GM21423 (cell line): ENCODE results near the gene RAB8A.

Experiments
- ATAC-seq: cut with Tn5 transposase; IDR thresholded peaks from one replicate; pipeline ENCODE4 v1.9.1; 2021; ENCODE audit warnings: mild to moderate bottlenecking, moderate library complexity; ENCODE audit not compliant: unreplicated experiment

RAB8A gene

GRCh38 chr19:16136185-16136999 is 24.7 kb downstream of the RAB8A start:
- no peak for ATAC-seq

GRCh38 chr19:16139752-16140151 is 28.1 kb downstream of the RAB8A start:
- ATAC-seq: no peak

- ATAC-seq: peak; percentile 44
Observed at GRCh38 chr19:16141043-16141442, 29.4 kb downstream of the RAB8A start.

GRCh38 chr19:16142032-16142580 is 30.4 kb downstream of the RAB8A start:
- no peak for ATAC-seq

- ATAC-seq: peak; percentile 56
Observed at GRCh38 chr19:16143399-16144215, 31.9 kb downstream of the RAB8A start, which contains the start of gene HSH2D. Gene HSH2D (plus strand): TSS chr19:16143685. CDS start chr19:16148751, 5,066 bp downstream.

- no peak for ATAC-seq
Observed at GRCh38 chr19:16144216-16144581, 32.5 kb downstream of the RAB8A start.

GRCh38 chr19:16146112-16146511 is 34.4 kb downstream of the RAB8A start:
- no peak for ATAC-seq

GRCh38 chr19:16148443-16149229 is 36.9 kb downstream of the RAB8A start:
- no peak for ATAC-seq

- ATAC-seq: no peak
Observed at GRCh38 chr19:16153582-16154336, 42.1 kb downstream of the RAB8A start.

GRCh38 chr19:16154557-16154956 is 42.9 kb downstream of the RAB8A start:
- no peak for ATAC-seq

- no peak for ATAC-seq
Observed at GRCh38 chr19:16155128-16155527, 43.4 kb downstream of the RAB8A start.

- ATAC-seq: no peak
Observed at GRCh38 chr19:16156904-16157303, 45.2 kb downstream of the RAB8A start.

- no peak for ATAC-seq
Observed at GRCh38 chr19:16157601-16158000, 45.9 kb downstream of the RAB8A start.

- ATAC-seq: no peak
Observed at GRCh38 chr19:16159655-16160054, 48.0 kb downstream of the RAB8A start.

- ATAC-seq: no peak
Observed at GRCh38 chr19:16160445-16160942, 48.8 kb downstream of the RAB8A start.

- ATAC-seq: no peak
Observed at GRCh38 chr19:16160943-16161560, 49.4 kb downstream of the RAB8A start.

GRCh38 chr19:16161840-16162239 is 50.2 kb downstream of the RAB8A start:
- ATAC-seq: no peak

- no peak for ATAC-seq
Observed at GRCh38 chr19:16164222-16164890, 52.7 kb downstream of the RAB8A start.

- no peak for ATAC-seq
Observed at GRCh38 chr19:16166417-16166816, 54.7 kb downstream of the RAB8A start.
